ENCODE results near the gene ATXN1.
"Not testable (repeated sequence)": the region's sequence is repeated elsewhere in the genome, so short reads cannot be mapped to it uniquely, and the experiment has no call there.

ATXN1 gene

DNA sequence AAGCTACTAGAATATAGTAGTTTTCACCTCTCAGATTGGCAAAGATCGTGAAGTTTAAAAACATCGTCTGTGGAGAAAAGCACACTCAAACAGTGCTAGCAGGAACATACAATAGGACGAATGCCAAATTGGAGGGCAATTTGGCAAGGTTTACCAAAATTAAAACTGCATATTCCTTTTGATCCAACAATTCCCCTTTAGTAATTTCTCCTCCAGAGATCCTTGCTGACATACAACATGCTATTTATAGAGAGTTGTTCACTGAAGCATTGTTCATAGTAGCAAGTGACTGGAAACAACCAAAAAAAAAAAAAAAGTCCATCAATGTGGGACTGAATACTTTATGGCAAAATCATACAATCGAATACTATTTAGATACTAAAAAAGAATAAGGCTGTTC is 202.2 kb downstream of the ATXN1 start:
- no peak for DNase-seq

DNA sequence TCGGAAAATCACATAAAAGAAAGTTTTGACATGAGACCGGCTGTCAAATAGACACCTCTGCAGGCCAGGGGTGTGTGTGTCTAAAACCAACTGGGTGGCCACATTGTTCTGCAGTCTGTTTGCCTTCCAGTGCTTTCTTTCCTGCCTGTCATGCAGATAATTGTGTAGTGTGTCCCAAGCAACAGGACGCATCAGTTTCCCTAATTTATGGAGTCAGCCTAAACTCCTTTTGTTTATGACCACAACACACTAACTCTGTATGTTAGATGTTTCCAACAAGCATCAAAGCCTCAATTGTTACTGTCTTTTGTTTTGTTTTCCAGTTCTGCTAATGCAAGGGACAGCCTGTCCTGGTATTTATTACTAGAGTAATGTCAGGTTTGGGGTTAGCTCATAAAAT is 205.7 kb downstream of the ATXN1 start:
- no peak for DNase-seq

DNA sequence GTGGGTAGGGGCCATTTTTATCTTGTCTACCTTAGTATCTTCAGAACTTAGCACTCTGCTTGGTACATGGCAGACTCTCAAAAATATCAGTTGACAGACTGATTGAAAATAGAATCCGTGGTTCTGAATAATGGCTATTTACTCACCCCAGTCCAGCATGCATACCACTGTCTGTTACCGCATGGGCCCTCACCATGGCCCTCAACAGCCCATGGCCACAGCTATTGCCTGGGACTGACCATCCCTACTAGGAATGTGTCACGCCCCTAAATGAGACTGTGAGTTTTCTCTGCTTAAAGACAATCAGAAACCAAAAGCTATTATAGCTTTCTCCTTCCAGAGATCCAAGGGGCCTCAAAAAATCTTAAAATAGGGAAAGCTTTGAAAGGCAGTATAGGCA is 207.7 kb downstream of the ATXN1 start:
- DNase-seq: no peak

- no peak for DNase-seq
These were observed 209.8 kb downstream of the ATXN1 start for GRCh38 chr6:16551466-16551865.

DNA sequence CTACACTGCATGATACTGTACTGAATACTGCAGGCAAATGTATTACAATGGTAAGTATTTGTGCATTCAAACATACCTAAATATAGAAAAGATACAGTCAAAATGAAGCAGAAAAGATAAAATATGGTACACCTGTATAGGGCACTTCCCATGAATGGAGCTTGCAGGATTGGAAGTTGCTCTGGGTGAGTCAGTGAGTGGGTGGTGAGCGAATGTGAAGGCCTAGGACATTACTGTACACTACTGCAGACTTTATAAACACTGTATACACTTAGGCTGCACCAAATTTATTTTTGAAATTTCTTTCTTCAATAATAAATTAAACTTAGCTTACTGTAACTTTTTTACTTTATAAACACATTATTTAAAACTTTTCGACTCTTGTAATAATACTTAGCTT is 213.1 kb downstream of the ATXN1 start:
- DNase-seq: no peak

DNA sequence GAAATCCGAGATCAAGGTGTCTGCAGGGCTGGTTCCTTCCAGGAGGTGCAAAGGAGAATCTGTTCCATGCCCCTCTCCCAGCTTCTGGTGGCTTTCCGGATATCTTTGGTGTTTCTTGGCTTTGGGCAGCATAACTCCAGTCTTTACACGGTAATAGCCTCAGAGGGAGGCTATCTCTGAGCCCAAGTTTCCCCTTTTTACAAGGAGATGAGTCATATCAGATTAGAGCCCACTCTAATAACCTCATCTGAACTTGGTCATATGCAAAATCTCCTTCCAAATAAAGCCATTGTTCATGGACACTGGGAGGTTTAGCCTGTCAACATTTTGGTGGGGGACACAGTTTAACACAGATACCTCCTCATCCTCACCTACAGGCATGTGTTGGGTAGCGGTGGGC is 213.7 kb downstream of the ATXN1 start:
- no peak for DNase-seq

DNA sequence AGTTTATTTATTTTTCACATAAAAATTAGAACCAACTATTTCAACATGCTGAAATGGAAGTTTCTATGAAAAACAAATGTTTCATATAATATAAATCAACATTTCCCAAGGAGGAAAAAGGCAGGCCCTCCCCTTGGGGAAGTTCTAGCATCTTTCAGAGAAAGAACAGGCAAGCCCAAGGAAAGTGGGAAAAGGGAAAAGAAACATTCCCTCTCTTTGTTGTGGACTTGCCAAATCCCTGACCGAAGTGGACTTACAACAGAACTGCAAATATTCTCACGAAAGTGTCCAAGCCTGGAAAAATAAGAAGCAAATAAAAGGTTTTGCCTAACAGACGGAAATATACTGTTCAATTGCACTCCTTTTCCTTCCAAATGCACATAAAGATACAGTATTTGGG is 214.4 kb downstream of the ATXN1 start:
- DNase-seq: no peak

DNA sequence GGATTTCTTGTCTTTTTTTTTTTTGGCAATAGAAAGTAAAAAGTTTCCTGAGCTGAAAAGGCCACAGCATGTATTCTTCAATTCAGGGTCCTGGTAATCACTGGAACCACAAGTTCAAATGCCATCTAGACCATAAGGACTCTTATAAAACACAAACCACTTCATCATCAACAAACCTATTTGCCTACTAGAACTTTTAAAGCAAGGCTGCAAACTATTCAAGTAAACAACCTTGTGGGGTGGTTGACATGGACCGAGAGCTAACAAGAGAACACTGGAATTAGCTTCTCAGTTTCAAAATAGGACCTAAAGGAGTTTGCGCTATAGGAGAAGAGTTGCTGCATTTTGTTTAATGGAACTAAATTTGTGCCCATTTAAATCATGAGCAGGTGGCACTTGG is 215.9 kb downstream of the ATXN1 start:
- no peak for DNase-seq

DNA sequence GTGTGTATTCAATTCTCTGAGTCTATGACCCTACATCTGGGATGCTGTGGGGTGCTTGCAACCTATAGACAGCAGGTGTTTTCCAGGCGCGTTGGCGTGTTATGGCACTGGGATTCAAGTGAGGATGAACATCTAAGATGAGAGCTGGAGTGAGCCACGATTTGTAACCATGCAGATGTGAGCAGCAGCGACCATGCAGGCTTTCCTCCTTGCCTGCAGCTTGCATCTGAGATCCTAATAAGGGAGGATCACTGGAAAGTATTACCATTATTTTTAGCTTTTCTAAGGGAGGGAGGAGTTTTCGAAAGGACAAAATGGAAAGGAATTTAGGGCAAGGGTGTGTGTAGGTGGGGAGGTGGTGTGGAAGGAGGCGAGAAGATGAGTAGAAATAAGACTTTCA is 216.7 kb downstream of the ATXN1 start:
- no peak for DNase-seq

- DNase-seq: no peak
These were observed 217.3 kb downstream of the ATXN1 start for GRCh38 chr6:16544006-16544405.

DNA sequence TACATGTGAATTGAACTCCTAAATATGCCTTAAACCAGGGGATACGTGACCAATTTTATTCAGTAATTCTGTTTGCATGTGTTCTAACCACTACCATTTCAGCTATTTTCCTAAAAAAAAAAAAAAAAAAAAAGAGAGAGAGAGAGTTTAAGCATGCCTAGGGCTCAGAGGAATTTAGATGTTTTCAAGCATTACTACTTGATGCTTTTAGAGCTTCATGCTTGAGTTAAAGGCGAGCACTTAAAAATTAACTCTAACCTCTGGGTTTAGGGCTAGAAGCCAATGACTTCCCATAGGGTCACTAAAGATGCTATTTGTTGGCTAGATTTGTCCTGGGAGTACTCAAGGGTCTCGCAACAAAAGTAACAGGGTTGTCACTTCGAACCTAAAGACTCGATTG is 217.7 kb downstream of the ATXN1 start:
- no peak for DNase-seq

DNA sequence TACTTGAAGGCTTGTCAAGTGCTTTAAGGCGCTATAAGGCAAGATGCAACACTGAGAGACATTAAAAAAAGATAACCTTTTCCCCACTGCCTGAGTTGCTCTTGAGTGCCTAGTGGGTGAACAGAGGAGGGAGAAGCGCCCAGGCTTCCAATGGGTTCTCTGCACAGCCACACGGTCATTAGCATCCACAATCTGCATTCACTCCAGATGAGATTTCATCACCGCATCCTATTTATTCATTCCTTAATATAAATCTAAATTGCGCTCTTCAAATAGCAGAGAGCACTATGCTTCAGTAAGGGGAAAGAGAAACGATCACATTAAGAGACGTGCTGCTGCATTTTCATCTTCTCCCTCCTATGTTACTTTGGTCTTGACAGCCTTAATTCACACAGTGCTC is 219.2 kb downstream of the ATXN1 start:
- no peak for DNase-seq

- no peak for DNase-seq
These were observed 220.2 kb downstream of the ATXN1 start for GRCh38 chr6:16540804-16541752.

DNA sequence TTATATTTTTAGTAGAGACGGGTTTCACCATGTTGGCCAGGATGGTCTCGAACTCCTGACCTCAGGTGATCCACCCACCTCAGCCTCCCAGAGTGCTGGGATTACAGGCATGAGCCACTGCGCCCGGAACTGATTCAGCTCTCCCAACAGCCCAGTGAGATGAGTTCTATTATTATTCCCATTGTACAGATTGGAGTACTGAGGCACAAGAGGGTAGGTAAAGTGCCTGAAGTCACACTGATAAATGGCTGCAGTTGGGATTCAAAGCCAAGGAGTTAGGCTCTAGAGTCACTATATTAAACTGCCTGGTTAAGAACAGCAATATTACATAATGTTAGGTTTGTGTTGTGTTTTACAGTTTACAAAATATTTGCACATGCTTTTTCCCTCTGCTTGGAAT is 220.9 kb downstream of the ATXN1 start:
- DNase-seq: not testable (repeated sequence)

- no peak for DNase-seq
These were observed 222.0 kb downstream of the ATXN1 start for GRCh38 chr6:16539086-16539931.

GRCh38 chr6:16535564-16535963 is 225.7 kb downstream of the ATXN1 start:
- DNase-seq: no peak

DNA sequence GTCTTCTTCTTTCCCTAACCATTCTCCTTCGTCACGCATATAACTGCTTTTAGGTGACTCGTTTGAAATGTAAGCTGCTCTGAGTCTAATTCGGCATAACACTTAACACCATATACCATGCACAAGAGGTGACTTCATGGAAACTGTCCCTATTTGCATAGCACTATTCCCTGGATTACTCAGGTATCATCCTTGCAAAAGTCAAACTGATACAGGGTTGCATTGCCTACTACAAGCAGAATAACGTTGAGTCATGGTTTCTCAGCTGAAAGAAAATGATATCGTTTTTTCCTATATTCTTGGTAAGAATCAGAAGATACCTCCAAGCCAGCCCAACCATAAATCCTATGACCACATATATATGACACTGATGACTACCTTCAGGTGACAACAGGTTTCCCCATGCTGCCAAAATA is 227.5 kb downstream of the ATXN1 start:
- DNase-seq: no peak

GRCh38 chr6:16533210-16533609 is 228.1 kb downstream of the ATXN1 start:
- no peak for DNase-seq

DNA sequence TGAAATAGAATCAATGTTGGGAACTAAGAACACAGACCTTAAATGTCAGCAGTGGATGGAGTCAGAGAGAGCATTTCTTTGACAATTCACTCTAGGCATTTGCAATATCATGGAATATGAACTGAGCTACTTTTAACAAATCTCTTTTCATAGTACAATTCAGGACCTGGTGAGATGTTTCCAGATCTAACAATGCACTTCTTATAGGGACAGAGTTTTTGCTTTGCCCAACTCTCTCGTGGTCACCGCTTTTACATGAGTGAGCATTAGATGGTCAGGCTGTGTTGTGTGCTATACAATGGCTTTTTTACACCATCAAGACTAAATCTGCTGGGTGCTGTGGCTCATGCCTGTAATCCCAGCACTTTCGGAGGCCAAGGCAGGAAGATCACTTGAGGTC is 233.6 kb downstream of the ATXN1 start:
- DNase-seq: no peak

DNA sequence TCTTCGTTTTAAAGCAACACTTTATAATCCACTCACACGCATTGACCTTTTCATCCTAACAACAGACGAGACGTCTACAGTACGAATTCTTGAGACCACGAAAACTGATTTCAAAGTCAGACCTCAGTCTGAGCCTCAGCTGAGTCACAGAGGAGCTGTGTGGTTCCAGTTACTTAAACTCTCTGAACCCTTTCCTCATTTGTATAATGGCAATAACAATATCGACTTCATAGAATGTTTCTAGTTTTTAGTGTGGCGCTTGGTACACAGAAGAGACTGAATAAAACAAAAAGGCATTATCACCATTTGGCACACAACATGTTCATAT is 236.9 kb downstream of the ATXN1 start:
- no peak for DNase-seq

GRCh38 chr6:16523606-16524379 is 237.5 kb downstream of the ATXN1 start:
- no peak for DNase-seq

- no peak for DNase-seq
These were observed 238.3 kb downstream of the ATXN1 start for GRCh38 chr6:16522937-16523336.

DNA sequence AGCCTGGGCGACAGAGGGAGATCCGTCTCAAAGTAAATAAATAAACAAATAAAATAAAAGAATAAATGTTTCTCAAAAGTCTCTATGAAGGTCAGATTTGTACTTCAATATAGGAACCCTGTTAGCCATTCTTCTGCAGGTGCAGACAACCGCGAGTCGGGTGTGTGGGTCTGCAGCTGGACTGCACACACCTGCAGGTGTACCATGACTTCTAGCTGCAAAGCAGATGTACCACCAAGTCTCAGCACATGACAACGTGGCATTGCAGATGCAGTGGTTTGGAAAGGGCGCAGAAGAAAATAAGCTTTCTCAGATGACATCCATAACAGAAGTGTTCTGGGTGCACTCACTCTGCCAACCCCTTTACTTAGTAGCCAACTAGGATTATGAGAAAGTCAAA is 239.7 kb downstream of the ATXN1 start:
- DNase-seq: no peak

All from NCI-H69 (cell line).